ENCODE measurements around the gene ADM2. TPM values are rescaled to one million over a fixed set of nuclear protein-coding genes. Genes with fewer than 3 reads are reported as not detected.
"Not testable (repeated sequence)": the region's sequence is repeated elsewhere in the genome, so short reads cannot be mapped to it uniquely, and the experiment has no call there.

Gene ADM2
- total RNA-seq, 1 donor: 2.6 TPM

- TF ChIP-seq, protein P1, sequence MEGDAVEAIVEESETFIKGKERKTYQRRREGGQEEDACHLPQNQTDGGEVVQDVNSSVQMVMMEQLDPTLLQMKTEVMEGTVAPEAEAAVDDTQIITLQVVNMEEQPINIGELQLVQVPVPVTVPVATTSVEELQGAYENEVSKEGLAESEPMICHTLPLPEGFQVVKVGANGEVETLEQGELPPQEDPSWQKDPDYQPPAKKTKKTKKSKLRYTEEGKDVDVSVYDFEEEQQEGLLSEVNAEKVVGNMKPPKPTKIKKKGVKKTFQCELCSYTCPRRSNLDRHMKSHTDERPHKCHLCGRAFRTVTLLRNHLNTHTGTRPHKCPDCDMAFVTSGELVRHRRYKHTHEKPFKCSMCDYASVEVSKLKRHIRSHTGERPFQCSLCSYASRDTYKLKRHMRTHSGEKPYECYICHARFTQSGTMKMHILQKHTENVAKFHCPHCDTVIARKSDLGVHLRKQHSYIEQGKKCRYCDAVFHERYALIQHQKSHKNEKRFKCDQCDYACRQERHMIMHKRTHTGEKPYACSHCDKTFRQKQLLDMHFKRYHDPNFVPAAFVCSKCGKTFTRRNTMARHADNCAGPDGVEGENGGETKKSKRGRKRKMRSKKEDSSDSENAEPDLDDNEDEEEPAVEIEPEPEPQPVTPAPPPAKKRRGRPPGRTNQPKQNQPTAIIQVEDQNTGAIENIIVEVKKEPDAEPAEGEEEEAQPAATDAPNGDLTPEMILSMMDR (IDR thresholded peaks at IDR 0.05; ENCODE audit: insufficient read depth, low read depth, low read length): no peak
- no peak overlapping the region for H3K4me3 ChIP-seq (ENCODE audit: low read depth, low read length)
- DNase-seq (ENCODE audit: low read depth): no peak
Measured at GRCh38 chr22:50517495-50518260, 36.3 kb downstream of the ADM2 start.

DNA sequence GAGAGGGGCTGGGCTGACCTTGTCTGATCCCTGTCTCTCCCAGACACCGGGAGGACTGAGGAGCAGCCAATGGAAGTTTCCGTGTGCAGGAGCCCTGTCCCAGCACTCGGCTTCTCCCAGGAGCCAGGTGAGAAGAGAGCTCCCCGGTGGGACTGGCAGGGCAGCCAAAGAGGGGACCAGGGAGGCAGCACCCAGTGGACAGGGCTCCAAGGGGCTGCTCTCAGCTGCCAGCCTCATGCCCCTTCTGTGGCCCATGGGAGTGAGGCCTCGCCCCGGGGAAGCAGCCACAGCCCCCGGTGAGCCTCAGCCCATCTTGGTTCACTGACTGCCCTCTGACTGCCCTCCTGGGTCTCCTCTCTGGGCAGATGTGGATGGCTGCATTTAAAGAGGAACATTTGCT lies 37.3 kb downstream of the ADM2 start:
- H3K4me3 ChIP-seq (ENCODE audit: low read depth, low read length): no peak overlapping the region
- TF ChIP-seq, protein P1 (IDR thresholded peaks at IDR 0.05; ENCODE audit: insufficient read depth, low read depth, low read length): no peak
- no peak for DNase-seq (ENCODE audit: low read depth)

- TF ChIP-seq, protein P1 (IDR thresholded peaks at IDR 0.05; ENCODE audit: insufficient read depth, low read depth, low read length): no peak
- no peak for DNase-seq (ENCODE audit: low read depth)
- no peak overlapping the region for H3K4me3 ChIP-seq (ENCODE audit: low read depth, low read length)
Measured at GRCh38 chr22:50519151-50519550, 37.8 kb downstream of the ADM2 start.

DNA sequence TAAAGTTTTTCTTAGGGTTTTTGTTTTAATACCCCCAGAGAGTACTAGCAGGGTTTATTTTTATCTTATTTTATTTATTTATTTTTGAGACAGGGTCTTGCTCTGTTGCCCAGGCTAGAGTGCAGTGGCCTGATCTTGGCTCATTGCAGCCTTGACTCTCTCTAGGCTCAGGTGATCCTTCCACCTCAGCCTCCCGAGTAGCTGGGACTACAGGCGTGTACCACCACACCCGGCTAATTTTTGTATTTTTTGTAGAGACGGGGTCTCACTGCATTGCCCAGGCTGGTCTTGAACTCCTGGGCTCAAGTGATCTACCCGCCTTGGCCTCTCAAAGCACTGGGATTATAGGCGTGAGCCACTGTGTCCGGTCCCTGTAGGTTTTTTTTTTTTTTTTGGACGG lies 38.8 kb downstream of the ADM2 start:
- not testable (repeated sequence) for DNase-seq (ENCODE audit: low read depth); H3K4me3 ChIP-seq (ENCODE audit: low read depth, low read length)

- H3K4me3 ChIP-seq (ENCODE audit: low read depth, low read length): no peak overlapping the region
- no peak for DNase-seq (ENCODE audit: low read depth)
- TF ChIP-seq, protein P1 (IDR thresholded peaks at IDR 0.05; ENCODE audit: insufficient read depth, low read depth, low read length): no peak
Measured at GRCh38 chr22:50520826-50521453, 39.6 kb downstream of the ADM2 start.

DNA sequence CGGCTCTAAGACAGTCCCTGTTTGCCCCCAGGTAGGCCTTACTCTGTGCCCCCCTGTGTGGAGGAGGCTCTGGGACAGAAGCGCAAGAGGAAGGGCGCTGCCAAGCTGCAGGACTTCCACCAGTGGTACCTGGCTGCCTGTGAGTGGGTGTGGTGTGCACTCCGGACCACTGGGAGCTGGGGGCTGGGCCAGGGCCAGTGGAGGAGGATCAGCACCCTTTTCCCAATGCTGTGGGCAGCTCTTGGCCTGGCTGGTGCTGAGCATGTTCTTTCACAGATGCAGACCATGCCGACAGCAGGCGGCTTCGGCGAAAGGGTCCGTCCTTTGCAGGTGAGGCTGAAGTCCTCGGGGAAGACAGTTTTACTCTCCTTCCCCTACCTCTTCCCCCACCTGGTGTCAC lies 40.4 kb downstream of the ADM2 start:
- TF ChIP-seq, protein P1 (IDR thresholded peaks at IDR 0.05; ENCODE audit: insufficient read depth, low read depth, low read length): no peak
- no peak for DNase-seq (ENCODE audit: low read depth)
- no peak overlapping the region for H3K4me3 ChIP-seq (ENCODE audit: low read depth, low read length)

GRCh38 chr22:50522208-50522805 lies 41.0 kb downstream of the ADM2 start:
- DNase-seq (ENCODE audit: low read depth): no peak
- TF ChIP-seq, protein P1 (IDR thresholded peaks at IDR 0.05; ENCODE audit: insufficient read depth, low read depth, low read length): no peak
- H3K4me3 ChIP-seq (ENCODE audit: low read depth, low read length): no peak overlapping the region

All from fibroblast of villous mesenchyme (primary cell).